ENCODE data around the gene CRYBA4. TPM values are rescaled to one million over a fixed set of nuclear protein-coding genes. Genes with fewer than 3 reads are reported as not detected.
"Not testable (repeated sequence)": the region's sequence is repeated elsewhere in the genome, so short reads cannot be mapped to it uniquely, and the experiment has no call there.

Gene CRYBA4
- total RNA-seq, 4 donors from 2014 or later: not detected

GRCh38 chr22:26609287-26609686, 12.5 kb upstream of the CRYBA4 start:
- Histone ChIP-seq H3K9me3 (no peaks in the 10 kb centered on the region), H3K27me3 (peaks cover 0 to 8% (median 4%) of the 10 kb centered on the region in 3 donors), H3K27ac (no peak overlapping the region), H3K4me1 (no peaks in the 10 kb centered on the region), H3K36me3 (no peaks in the 10 kb centered on the region), H3K4me3 (no peak overlapping the region)
- intact Hi-C loops (cut with DNase I; ENCODE audit: low total_unique reads): no loop called here
- no peak for TF ChIP-seq POLR2A (IDR thresholded peaks at IDR 0.05)
- no peak for TF ChIP-seq CTCF (IDR thresholded peaks at IDR 0.05 in 4 of 5, conservative IDR thresholded peaks at IDR 0.05 in 1 of 5)
- in situ Hi-C loops (cut with MboI; ENCODE audit: low sequenced_read_pairs in 4 of 4): no loop called here
- ATAC-seq: no peak
- no peak for DNase-seq

GRCh38 chr22:26610072-26610958, 11.4 kb upstream of the CRYBA4 start:
- in situ Hi-C loops (cut with MboI; ENCODE audit: low sequenced_read_pairs in 4 of 4): no loop called here

GRCh38 chr22:26610996-26611395, 10.8 kb upstream of the CRYBA4 start:
- DNase-seq (no peak), ATAC-seq (no peak)
- intact Hi-C loops (cut with DNase I; ENCODE audit: low total_unique reads): no loop called here
- Histone ChIP-seq H3K27ac (no peak overlapping the region), H3K27me3 (peaks cover 0 to 10% (median 8%) of the 10 kb centered on the region in 3 donors), H3K4me3 (no peak overlapping the region), H3K36me3 (no peaks in the 10 kb centered on the region), H3K9me3 (no peaks in the 10 kb centered on the region), H3K4me1 (no peaks in the 10 kb centered on the region)
- TF ChIP-seq CTCF (IDR thresholded peaks at IDR 0.05 in 4 of 5, conservative IDR thresholded peaks at IDR 0.05 in 1 of 5) (no peak), POLR2A (IDR thresholded peaks at IDR 0.05) (no peak)
- in situ Hi-C loops (cut with MboI; ENCODE audit: low sequenced_read_pairs in 4 of 4): no loop called here

More at GRCh38 chr22:26610072-26610958, 11.4 kb upstream of the CRYBA4 start:
- TF ChIP-seq POLR2A (IDR thresholded peaks at IDR 0.05): no peak
- no peak for TF ChIP-seq CTCF (IDR thresholded peaks at IDR 0.05 in 4 of 5, conservative IDR thresholded peaks at IDR 0.05 in 1 of 5)
- intact Hi-C loops (cut with DNase I; ENCODE audit: low total_unique reads): no loop called here
- Histone ChIP-seq H3K4me1 (no peaks in the 10 kb centered on the region), H3K27ac (no peak overlapping the region), H3K27me3 (peaks cover 0 to 10% (median 8%) of the 10 kb centered on the region in 3 donors), H3K4me3 (no peak overlapping the region), H3K36me3 (no peaks in the 10 kb centered on the region), H3K9me3 (no peaks in the 10 kb centered on the region)
- DNase-seq (no peak), ATAC-seq (no peak)

- no peaks in the 10 kb centered on the region for H3K9me3 ChIP-seq
- TF ChIP-seq CTCF (IDR thresholded peaks at IDR 0.05 in 4 of 5, conservative IDR thresholded peaks at IDR 0.05 in 1 of 5): no peak
- no peak for TF ChIP-seq POLR2A (IDR thresholded peaks at IDR 0.05)
These were observed 9.1 kb upstream of the CRYBA4 start for GRCh38 chr22:26612652-26613051.

GRCh38 chr22:26613753-26614152, 8.0 kb upstream of the CRYBA4 start:
- H3K27ac ChIP-seq; in situ Hi-C loops (cut with MboI; ENCODE audit: low sequenced_read_pairs in 4 of 4); H3K4me1 ChIP-seq; DNase-seq; ATAC-seq; H3K4me3 ChIP-seq; intact Hi-C loops (cut with DNase I; ENCODE audit: low total_unique reads); H3K9me3 ChIP-seq; H3K36me3 ChIP-seq: not testable (repeated sequence)
- peaks cover 0 to 10% (median 8%) of the 10 kb centered on the region in 3 donors for H3K27me3 ChIP-seq

More at GRCh38 chr22:26612652-26613051, 9.1 kb upstream of the CRYBA4 start:
- Histone ChIP-seq H3K27ac (no peak overlapping the region), H3K27me3 (peaks cover 0 to 10% (median 8%) of the 10 kb centered on the region in 3 donors), H3K4me1 (no peaks in the 10 kb centered on the region), H3K36me3 (no peaks in the 10 kb centered on the region), H3K4me3 (no peak overlapping the region)
- in situ Hi-C loops (cut with MboI; ENCODE audit: low sequenced_read_pairs in 4 of 4): no loop called here
- ATAC-seq: no peak
- no peak for DNase-seq
- intact Hi-C loops (cut with DNase I; ENCODE audit: low total_unique reads): no loop called here
